Brain pericyte (primary cell): Measurements from ENCODE around the gene STRN3.
"Not testable (repeated sequence)": the region's sequence is repeated elsewhere in the genome, so short reads cannot be mapped to it uniquely, and the experiment has no call there.

Source experiments
- DNase-seq: peaks from one replicate; pipeline ENCODE4 v3.0.0-alpha.2; 2012; ENCODE audit warnings: low read depth, low spot score

STRN3 gene

DNA sequence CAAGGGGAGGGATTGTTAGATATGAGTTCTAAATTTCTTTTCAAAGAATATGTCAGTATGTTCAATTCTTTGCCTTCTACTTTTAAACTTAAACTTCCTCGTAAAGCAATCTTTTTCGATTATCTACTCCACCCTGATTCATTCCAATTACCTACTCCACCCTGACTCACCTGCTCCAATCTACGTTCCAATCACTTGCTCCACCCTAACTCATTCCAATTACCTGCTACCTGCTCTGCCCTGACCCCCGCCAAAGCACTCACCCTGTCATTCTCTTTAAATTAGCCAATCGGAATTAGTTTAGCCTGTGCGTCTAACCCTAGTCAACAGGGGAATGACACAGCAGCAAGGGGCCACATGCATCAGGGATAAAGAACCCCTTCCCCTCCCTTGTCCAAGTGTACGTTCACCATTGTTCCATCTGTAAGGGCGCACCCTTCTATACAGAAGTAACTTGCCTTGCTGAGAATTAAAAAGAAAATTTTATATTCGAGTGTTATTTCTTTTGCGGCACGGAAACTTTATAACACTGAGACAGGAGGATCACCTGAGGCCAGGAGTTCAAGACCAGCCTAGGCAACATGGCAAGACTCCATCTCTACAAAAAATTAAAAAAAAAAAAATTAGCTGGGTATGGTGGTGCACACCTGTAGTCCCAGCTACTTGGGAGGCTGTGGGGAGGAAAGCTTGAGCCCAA is 54.0 kb downstream of the STRN3 start:
- not testable (repeated sequence) for DNase-seq

DNA sequence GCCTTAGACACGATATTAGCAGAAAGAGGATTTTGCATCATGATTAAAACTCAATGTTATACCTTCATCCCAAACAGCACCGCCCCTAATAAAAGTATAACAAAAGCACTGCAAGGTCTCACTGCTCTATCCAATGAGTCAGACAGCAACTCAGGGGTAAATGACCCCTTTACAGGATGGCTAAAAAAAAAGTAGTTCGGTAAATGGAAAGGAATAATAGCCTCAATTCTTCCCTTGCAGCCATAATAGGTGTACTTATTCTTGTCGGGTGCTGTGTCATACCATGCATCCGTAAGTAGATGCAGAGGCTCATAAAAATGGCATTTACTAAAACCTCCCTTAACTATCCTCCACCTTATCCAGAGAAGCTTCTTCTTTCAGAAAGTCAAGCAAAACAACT is 54.6 kb downstream of the STRN3 start:
- no peak for DNase-seq

DNA sequence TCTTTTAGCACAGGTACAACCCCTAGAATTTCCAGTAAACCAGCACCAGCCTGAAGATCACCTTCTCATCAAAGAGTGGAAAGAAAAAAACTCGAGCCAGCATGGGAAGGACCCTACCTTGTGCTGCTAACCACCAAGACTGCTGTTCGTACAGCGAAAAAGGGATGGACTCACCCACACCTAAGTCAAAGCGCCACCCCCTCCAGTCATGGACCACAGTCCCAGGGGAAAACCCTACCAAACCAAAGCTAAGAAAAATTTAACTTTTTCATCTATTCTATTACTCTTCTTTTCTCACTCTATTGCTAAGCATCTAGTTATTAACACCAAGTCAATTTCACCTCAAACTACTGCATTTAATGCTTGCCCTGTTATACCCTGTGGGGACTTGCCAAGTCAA is 56.4 kb downstream of the STRN3 start:
- not testable (repeated sequence) for DNase-seq

DNA sequence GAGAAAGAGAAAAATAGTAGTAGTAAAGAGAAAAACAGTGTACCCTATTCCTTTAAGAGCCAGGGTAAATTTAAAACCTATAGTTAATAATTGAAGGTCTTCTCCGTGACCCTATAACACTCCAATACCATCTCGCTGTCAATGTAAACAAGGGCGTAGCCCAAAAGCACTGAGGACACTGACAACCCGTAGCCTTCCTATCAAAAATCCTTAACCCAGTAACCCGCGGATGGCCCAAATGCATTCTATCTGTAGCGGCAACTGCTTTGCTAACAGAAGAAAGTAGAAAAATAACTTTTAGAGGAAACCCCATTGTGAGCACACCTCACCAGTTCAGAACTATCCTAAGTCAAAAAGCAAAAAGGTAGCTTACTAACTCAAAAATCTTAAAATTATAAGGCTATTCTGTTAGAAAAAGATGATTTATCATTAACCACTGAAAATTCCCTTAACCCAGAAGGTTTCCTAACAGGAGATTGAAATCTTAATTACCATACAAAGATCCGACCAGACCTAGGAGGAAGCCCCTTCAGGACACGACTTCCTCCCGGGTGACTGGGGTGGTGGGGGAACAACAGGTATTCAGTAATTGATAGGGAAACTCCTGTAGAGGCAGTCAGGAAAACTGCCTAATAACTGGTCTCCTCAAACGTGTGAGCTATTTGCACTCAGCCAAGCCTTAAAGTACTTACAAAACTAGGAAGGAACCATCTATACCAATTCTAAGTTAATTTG is 58.6 kb downstream of the STRN3 start:
- not testable (repeated sequence) for DNase-seq

DNA sequence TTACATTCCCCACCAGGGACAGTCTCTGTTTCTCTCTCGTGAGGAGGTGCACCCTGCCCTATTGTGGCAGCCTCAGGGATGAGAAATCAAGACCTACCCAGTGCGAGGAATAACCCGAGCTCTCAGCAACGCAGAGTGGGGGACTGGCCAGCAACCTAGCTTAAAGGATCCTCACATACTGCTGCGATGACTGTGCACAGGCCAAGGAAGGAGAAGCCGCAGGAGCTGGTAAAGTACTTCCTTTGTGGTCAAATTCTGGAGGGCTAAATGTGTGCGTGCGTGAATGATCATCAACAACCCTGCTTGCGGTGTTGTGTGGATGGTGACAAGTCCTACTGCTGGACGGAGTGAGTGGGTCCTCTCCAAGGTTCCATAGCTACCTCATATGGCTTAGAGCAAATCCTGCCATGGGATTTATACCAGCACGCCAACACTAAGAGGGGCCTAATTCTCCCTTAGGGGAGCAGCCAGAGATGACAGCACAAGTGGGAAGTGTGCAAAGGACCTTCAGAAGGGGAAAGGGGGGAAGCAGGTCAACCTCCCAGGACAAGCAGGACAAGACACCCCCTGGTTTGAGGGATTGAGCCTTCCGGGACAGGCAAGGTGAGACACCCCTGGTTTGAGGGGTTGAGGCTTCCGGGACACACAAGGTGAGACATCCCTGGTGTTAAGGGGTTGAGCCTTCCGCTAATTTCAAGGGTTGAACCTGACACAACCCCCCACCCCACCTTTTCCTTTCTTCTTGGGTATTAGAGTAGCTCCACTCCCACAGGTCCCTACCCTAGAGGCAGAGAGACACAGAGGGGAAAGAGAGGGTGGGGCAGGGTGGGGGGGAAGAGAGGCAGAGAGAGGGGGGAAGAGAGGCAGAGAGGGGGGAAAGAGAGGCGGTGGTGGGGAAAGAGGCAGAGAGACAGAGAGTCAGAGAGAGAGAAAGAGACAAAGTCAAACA is 59.5 kb downstream of the STRN3 start:
- DNase-seq: no peak

DNA sequence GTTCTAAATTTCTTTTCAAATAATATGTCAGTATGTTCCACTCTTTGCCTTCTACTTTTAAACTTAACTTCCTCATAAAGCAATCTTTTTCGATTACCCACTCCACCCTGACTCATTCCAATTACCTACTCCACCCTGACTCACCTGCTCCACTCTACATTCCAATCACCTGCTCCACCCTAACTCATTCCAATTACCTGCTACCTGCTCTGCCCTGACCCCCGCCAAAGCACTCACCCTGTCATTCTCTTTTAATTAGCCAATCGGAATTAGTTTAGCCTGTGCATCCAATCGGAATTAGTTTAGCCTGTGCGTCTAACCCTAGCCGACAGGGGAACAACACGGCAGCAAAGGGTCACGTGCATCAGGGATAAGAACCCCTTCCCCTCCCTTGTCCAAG is 60.3 kb downstream of the STRN3 start:
- not testable (repeated sequence) for DNase-seq

DNA sequence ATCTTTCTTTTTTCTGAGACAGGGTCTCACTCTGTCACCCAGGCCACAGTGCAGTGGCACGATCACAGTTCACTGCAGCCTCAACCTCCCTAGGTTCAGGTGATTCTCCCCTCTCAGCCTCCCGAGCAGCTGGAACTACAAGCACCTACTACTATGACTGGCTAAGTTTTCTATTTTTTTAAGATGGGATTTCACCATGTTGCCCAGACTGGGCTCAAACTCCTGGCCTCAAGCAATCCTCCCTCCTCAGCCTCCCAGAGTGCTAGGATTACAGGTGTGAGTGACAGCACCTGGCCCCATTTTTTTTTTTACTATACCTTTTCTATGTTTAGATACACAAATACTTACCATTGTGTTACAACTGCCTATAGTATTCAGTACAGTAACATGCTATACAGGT is 63.6 kb downstream of the STRN3 start:
- not testable (repeated sequence) for DNase-seq

DNA sequence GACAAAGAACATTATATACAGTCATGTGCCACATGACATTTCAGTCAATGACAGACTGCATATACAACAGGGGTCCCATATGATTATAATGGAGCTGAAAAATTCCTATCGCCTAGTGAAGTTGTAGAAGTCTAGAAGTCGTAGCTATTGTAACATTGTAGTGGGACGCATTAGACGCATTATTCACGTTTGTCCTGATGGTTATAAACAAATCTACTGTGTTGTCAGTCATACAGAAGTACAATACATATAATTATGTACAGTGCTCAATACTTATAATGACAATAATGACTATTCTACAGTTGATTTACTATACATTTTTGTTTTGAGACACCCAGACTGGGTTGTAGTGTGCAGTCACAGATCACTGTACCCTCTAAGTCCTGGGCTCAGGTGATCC is 64.8 kb downstream of the STRN3 start:
- no peak for DNase-seq

DNA sequence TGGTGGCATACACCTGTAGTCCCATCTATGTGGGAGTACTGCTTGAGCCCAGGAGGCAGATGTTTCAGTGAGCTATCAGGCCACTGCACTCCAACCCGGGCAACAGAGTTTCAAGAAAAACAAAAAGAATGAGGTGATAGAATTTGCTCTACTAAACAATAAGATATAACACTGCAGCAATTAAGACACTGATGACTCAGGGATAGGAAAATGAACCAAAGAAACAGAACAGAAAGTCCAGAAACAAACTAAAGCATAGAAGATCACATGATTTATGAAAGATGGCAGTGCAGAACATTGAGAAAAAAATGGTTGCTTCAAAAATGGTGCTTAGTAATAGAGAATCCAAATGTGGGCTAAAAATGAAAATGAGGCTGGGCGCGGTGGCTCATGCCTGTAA is 66.0 kb downstream of the STRN3 start:
- no peak for DNase-seq

DNA sequence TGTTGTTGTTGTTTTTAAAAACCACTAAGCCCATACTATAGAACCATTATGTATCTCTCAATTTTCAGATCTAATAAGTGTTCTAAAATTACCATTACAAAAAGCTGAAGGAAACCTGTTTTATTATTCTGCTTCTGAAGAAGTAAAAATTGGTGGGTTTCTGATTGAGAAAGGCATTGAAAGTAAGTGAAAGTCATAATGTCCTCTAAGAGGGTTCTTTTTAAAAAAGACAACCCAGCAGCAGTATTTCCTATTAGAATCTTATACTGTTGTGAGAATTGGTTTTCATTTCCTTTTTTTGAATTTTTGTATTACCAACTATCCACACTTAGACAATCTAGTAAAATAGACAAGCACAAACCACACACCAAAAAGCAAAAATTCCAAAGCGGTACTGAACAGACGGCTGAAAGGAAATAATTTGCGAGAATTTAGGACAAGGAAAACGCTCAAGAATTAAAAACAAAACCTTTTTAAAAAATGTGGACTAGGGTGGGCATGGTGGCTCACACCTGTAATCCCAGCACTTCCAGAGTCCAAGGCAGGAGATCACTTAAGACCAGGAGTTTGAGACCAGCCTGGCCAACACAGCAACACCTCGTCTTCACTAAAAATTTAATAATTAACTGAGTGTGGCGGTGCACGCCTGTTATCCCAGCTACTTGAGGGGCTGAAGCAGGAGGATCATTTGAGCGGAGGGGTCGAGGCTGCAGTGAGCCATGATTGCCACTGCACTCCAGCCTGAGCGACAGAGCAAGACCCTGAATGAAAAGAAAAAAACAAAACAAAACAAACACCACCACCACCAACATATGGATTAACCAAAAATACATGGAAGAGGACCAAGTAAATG is 67.4 kb downstream of the STRN3 start:
- DNase-seq: no peak

DNA sequence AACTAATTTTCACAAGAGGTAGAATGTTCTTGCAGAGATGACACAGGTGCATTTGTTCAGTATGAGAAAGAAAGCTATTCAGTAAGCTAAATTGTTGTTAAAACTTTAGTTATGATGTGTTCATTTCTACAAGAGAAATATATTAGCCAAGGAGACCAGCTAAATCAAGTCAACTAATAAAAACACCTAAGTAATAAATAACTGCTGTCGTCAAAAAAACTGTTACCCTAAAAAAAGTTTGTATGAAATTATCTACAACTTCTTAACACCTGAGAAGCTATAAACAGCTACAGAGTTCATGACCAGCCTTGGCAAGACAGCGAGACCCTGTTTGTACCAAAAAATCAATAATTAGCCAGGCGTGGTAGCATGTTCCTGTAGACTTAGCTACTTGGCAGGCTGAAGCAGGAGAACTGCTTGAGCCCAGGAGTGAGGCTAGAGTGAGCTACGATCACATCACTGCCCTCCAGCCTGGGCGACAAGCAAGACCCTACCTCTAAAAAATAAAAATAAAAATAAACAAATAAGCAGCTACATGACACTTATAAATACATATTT is 68.3 kb downstream of the STRN3 start:
- DNase-seq: no peak

DNA sequence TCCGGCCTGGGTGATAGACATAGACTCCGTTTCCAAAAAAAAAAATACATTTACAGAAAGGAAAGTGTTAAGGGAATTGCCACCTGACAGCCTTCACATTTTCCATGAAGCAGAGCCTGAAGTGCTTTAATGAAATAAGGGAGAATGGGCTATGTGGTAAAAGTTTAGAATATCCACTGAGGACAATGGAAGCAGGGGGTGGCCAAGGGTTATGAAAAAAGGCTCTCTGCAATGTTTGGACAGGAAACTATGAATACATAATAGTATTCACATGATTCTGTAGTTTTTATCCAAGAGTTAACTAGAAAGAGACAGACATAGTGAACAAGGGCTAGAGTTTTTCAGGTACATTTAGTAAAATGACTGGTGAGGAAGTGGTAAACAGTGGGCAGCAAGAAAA is 76.5 kb downstream of the STRN3 start:
- DNase-seq: no peak

DNA sequence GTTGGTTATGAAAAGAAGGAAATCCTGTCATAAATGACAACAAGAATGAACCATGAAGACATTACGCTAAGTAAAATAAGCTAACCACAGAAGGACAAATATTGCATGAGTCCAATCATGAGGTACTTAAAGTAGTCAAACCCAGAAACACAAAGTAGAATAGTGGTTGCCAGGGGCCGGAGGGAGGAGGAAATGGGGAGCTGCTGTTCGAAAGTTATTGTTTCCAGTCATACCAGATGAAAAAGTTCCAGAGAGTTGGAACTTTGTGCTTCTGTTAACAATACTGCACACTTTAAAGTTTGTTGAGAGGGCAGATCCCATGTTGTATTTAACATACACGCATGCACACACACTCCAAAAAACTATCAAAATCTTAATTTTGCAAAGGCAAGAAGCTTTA is 82.5 kb downstream of the STRN3 start:
- DNase-seq: no peak

DNA sequence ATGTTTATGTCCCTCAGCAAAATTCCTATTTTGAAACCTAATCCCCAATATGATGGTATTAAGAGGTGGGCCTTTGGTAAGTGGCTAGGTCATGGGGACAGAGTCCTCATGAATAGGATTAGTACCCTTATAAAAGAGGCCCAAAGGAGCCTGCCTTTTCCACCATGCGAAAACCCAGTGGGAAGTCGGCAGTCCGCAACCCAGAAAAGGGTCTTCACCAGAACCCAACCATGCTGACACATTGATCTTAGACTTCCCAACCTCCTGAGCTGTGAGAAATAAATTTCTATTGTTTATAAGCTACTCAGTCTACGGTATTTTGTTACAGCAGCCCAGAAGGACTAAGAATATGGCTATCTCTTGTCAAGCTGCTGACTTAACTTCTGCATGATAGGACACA is 85.3 kb downstream of the STRN3 start:
- no peak for DNase-seq

DNA sequence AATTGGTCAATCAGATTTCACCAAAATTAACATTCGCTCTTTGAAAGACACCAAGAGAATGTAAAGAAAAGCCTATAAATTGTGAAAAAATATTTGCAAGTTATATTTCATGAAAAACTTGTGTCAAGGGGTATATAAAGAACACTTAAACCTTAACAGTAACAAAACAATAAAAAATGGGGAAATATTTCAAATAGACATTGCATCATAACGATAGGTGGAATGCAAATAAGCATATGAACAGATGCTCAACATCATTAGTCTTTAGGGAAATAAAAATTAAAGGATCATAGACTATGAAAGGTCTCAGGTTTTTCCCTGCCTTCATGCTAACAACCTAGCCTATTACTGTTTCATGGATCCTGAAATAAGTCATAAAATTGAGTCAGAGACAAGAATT is 87.6 kb downstream of the STRN3 start:
- no peak for DNase-seq

DNA sequence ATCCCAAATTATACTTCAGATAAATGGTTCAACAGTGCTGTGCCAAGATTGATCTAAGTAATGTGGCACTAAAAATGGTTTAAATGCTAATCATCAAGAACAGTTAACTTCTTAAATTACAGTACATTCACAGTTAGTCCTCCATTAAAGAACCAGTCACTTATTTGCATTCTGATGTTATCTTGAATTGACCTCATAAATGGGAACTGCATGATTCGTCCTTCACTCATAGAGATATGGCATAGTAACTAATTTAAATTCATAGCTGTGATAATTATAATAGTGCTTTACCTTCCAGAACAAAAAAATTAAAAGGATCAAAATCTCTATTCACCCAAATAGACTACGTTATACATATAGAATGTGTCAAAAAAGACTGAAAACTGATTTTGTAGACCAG is 90.7 kb downstream of the STRN3 start:
- no peak for DNase-seq

DNA sequence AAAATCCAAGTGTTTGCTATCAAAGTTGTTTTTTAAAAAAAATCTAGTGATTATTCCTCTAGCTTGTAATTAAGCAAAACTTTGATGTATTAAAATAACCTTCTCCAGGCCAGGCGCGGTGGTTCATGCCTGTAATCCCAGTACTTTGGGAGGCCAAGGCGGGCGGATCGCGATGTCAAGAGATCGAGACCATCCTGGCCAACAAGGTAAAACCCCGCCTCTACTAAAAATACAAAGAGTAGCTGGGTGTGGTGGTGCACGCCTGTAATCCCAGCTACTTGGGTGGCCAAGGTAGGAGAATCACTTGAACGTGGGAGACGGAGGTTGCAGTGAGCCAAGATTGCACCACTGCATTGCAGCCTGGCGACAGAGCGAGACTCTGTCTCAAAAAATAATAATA is 92.2 kb downstream of the STRN3 start:
- not testable (repeated sequence) for DNase-seq

DNA sequence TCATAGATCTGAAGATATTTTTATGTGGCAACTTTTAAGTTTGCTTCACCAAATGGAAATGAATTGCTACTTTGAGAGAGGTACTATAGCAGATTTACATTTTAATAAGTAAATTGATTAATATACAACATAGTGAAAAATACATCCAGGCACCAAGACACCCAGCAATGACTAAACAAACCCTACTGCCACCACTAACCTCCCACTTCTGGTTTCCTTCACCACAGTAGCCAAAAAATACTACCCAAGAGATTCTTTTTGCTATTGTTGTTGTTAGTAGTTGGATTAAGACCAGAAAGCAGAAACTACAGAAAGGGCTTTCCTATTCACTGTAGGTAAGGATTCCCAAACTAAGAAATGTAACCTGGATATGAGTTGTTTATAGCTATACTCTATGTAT is 97.7 kb downstream of the STRN3 start:
- no peak for DNase-seq

DNA sequence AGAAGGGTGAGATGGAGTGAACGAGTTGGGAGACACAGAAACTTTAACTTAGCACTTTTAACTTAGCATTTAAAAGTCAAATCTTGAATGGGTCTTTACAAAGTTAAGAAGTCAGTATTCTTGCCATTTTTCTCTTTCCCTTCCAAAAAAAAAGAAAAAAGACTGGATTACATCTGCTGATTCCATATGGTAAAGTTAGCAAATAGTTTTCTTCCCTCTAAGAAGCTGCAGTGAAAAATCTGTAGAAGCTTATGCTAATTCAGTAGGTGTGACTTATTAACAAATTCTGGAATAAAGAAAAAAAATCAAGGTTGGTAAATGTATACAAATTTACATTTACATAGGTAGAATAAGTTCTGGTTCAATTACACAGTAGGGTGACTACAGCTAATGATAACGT is 100.9 kb downstream of the STRN3 start:
- no peak for DNase-seq

DNA sequence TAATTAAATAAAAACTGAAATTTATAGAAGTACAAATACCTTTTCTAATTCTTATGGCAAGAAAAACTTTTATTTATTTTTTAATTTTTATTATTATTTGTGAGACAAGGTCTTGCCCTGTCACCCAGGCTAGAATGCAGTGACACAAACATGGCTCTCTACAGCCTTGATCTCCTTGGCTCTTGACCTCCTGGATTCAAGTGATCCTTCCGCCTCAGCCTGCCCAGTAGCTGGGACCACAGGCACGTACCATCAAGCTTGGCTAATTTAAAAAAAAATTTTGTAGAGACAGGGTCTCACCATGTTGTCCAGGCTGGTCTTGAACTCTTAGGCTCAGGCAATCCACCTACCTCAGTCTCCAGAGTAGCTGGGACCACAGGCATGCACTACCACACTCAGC is 104.4 kb downstream of the STRN3 start:
- DNase-seq: no peak

DNA sequence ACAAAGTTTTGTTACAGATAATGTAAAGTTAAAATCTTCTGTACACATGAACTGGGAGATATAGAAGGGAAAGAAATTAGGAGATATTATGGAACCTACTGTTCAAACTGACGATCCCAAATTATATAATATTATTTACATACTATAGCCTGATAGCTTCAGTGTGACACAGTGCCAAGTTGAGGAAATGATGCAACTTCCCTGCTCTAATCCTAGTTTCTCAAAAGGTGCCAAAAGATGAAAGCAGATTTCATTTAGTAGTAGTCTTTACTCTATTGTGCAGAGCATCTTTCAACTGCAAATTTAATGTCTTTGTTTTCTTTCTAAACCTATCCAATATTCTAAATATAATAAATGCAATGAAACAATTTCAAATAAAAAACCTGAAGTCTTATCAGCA is 104.9 kb downstream of the STRN3 start:
- DNase-seq: no peak
